Upper lobe of left lung (tissue), 6 donors: ENCODE results near the gene QPRT. TPM values are rescaled to one million over a fixed set of nuclear protein-coding genes. Genes with fewer than 3 reads are reported as not detected.
"Not testable (repeated sequence)": the region's sequence is repeated elsewhere in the genome, so short reads cannot be mapped to it uniquely, and the experiment has no call there.

Experiments
- ATAC-seq, 2 donors: fragments of 200-7000 bp; cut with Tn5 transposase; one replicate each; pipeline ENCODE4 v1.9.1; 2022; ENCODE audit warnings: mild to moderate bottlenecking in 2 of 2, moderate library complexity in 2 of 2; ENCODE audit not compliant: low FRiP score in 2 of 2
- DNase-seq, 2 donors: peaks; one replicate each; pipeline ENCODE4 v3.0.0-alpha.2; 2019 to 2020
- H3K27ac ChIP-seq, 4 donors: fragments of 200-600 bp; sonication (generic); one replicate each; pipeline ENCODE4 v1.5.1; 2016 to 2019
- H3K27me3 ChIP-seq, 4 donors: fragments of 200-600 bp; sonication (generic); one replicate each; pipeline ENCODE4 v1.5.1; 2017 to 2019
- H3K36me3 ChIP-seq, 4 donors: fragments of 200-600 bp; sonication (generic); one replicate each; pipeline ENCODE4 v1.5.1; 2016 to 2019
- H3K4me1 ChIP-seq, 4 donors: fragments of 200-600 bp; sonication (generic); one replicate each; pipeline ENCODE4 v1.5.1; 2018 to 2019
- H3K4me3 ChIP-seq, 4 donors: fragments of 200-600 bp; sonication (generic); one replicate each; pipeline ENCODE4 v1.5.1; 2017 to 2019; ENCODE audit warnings: mild to moderate bottlenecking in 2 of 4, moderate library complexity in 1 of 4
- H3K9me3 ChIP-seq, 4 donors: fragments of 200-600 bp; sonication (generic); one replicate each; pipeline ENCODE4 v1.5.1; 2018 to 2019
- EP300 ChIP-seq, 4 donors: sonication (generic); formaldehyde crosslinking; IDR thresholded peaks; one replicate each; pipeline ENCODE4 v1.5.1; 2017; ENCODE audit warnings: antibody characterized with exemption in 4 of 4, control low read depth in 2 of 4
- POLR2A ChIP-seq, 4 donors: fragments of 450-650 bp; IDR thresholded peaks; one replicate each; pipeline ENCODE4 v1.5.1; 2016 to 2017; ENCODE audit warnings: antibody characterized with exemption in 4 of 4, mild to moderate bottlenecking in 2 of 4
- POLR2AphosphoS5 ChIP-seq, 2 donors: sonication (generic); formaldehyde crosslinking; IDR thresholded peaks; one replicate each; pipeline ENCODE4 v1.5.1; 2017; ENCODE audit warnings: antibody characterized with exemption in 2 of 2
- WGBS, 2 donors: methylation state at CpG; one replicate each; pipeline ENCODE4 v1.1.5; 2017 to 2018; 5-methylcytosine and 5-hydroxymethylcytosine counted together
- total RNA-seq, 6 donors: library from RNA; depleted of rRNA in 4 of 6; stranded (reverse); fragments of >200 nt in 4 of 6; gene quantifications; one replicate each; pipeline versions ENCODE4 v1.1.0 to v1.2.1, GENCODE V29; 2016 to 2021
- TF ChIP-seq, protein P1 (sequence below), 6 experiments: fragments of 450-650 bp in 4 of 6; fragments of 200-600 bp in 2 of 6; sonication (generic) in 2 of 6; IDR thresholded peaks; one replicate each; pipeline ENCODE4 v1.5.1; 2016 to 2019; ENCODE audit warnings: antibody characterized with exemption in 6 of 6
- donor health status: DM: no; HTN: no; CAD: no; lungs with moderate emphysema.
- donor health status: DM: no; HTN: yes; CAD: no; lungs with severe emphysema.

The QPRT gene
- total RNA-seq: 10 to 100 TPM in 3 of 6 donors, 1 to 10 TPM in 3; 4.8 to 17.8 (median 9.8) TPM

DNA sequence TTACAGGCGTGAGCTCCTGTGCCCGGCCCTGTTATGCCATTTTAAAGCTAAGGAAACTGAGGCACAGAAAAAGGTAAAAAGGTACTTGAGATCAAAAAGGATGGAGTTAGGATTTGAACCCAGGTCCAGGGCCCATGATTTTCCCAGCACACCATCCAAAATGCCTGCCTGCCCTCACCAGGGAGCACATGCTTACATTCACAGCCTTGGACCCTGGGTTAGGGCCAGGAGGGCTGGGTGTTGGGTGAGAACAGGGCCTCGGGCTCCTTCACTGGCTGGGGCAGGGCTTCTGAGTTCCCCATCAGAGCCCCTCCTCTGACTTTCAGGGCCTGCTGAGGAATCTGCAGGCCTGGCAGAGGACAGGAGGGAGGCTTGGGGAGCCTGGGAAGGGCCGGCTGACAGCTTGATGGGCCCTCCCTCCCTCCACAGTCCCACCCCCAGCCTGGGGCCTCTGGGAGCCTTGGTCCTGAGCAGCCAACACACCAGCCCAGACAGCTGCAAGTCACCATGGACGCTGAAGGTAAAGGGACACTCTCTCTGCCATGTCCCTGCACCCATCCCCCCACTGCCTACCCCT lies at the start of gene QPRT:
QPRT (plus strand) TSS at position 490 of the 577 bp plus-strand sequence; CDS start at position 508, 18 bp downstream.
- peaks cover 0 to 11% (median 8%) of the 10 kb centered on the region in 4 donors for H3K4me1 ChIP-seq
- TF ChIP-seq, protein P1, sequence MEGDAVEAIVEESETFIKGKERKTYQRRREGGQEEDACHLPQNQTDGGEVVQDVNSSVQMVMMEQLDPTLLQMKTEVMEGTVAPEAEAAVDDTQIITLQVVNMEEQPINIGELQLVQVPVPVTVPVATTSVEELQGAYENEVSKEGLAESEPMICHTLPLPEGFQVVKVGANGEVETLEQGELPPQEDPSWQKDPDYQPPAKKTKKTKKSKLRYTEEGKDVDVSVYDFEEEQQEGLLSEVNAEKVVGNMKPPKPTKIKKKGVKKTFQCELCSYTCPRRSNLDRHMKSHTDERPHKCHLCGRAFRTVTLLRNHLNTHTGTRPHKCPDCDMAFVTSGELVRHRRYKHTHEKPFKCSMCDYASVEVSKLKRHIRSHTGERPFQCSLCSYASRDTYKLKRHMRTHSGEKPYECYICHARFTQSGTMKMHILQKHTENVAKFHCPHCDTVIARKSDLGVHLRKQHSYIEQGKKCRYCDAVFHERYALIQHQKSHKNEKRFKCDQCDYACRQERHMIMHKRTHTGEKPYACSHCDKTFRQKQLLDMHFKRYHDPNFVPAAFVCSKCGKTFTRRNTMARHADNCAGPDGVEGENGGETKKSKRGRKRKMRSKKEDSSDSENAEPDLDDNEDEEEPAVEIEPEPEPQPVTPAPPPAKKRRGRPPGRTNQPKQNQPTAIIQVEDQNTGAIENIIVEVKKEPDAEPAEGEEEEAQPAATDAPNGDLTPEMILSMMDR (IDR thresholded peaks at IDR 0.05): no peak
- TF ChIP-seq EP300 (IDR thresholded peaks at IDR 0.05) (no peak), POLR2AphosphoS5 (IDR thresholded peaks at IDR 0.05) (no peak), POLR2A (IDR thresholded peaks at IDR 0.05) (no peak)
- peak within 1 kb of the TSS in 3 of 4 donors; percentile 37 to 65 (median 54) for H3K27ac ChIP-seq
- no peak for DNase-seq
- peak within 1 kb of the TSS in 3 of 4 donors; percentile 23 to 41 (median 38) for H3K4me3 ChIP-seq
- ATAC-seq: peak; percentile 37 to 63
- no peaks in the 10 kb centered on the region for H3K9me3 ChIP-seq
- H3K36me3 ChIP-seq: no peaks in the 10 kb centered on the region
- H3K27me3 ChIP-seq: no peaks in the 10 kb centered on the region
- WGBS, 2 donors: 65 to 77% methylated on average over 3 to 5 of the region's 5 CpGs

- not testable (repeated sequence) for H3K4me3 ChIP-seq, H3K27ac ChIP-seq, H3K9me3 ChIP-seq, DNase-seq, H3K27me3 ChIP-seq, H3K4me1 ChIP-seq, H3K36me3 ChIP-seq
- peak in 1 of 2 donors; percentile 14 for ATAC-seq
- 89 to 100% methylated on average over 3 to 10 of the region's 10 CpGs for WGBS, 2 donors
Measured at GRCh38 chr16:29629318-29629717, 49.7 kb upstream of the QPRT start.

GRCh38 chr16:29631658-29632057 lies 47.3 kb upstream of the QPRT start:
- 50 to 55% methylated on average over 7 to 20 of the region's 20 CpGs for WGBS, 2 donors
- ATAC-seq, H3K9me3 ChIP-seq, H3K4me1 ChIP-seq, H3K27ac ChIP-seq, H3K4me3 ChIP-seq, H3K27me3 ChIP-seq, DNase-seq, H3K36me3 ChIP-seq: not testable (repeated sequence)

- H3K36me3 ChIP-seq, H3K9me3 ChIP-seq, DNase-seq, H3K4me1 ChIP-seq, H3K27ac ChIP-seq, H3K27me3 ChIP-seq, H3K4me3 ChIP-seq: not testable (repeated sequence)
- 77 to 79% methylated on average over 9 to 13 of the region's 16 CpGs for WGBS, 2 donors
- peak; percentile 28 to 62 for ATAC-seq
Measured at GRCh38 chr16:29635902-29636301, 43.1 kb upstream of the QPRT start.

- H3K27me3 ChIP-seq, H3K9me3 ChIP-seq, H3K4me1 ChIP-seq, H3K4me3 ChIP-seq, H3K36me3 ChIP-seq, ATAC-seq, DNase-seq, H3K27ac ChIP-seq: not testable (repeated sequence)
- 0 to 65% methylated on average over 1 to 2 of the region's 5 CpGs for WGBS, 2 donors
Measured at GRCh38 chr16:29636368-29636767, 42.6 kb upstream of the QPRT start.

DNA sequence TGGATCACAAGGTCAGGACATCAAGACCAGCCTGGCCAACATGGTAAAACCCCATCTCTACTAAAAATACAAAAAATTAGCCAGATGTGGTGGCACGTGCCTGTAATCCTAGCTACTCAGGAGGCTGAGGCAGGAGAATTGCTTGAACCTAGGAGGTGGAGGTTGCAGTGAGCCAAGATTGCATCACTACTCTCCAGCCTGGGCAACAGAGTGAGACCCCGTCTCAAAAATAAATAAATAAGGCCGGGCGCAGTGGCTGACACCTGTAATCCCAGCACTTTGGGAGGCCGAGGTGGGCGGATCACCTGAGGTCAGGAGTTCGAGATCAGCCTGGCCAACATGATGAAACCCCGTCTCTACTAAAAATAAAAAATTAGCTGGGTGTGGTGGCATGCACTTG lies 40.2 kb upstream of the QPRT start:
- not testable (repeated sequence) for ATAC-seq, DNase-seq, H3K27me3 ChIP-seq, H3K36me3 ChIP-seq, H3K4me3 ChIP-seq, H3K9me3 ChIP-seq, H3K4me1 ChIP-seq, H3K27ac ChIP-seq
- 89 to 95% methylated on average over 8 of the region's 8 CpGs for WGBS, 2 donors

DNA sequence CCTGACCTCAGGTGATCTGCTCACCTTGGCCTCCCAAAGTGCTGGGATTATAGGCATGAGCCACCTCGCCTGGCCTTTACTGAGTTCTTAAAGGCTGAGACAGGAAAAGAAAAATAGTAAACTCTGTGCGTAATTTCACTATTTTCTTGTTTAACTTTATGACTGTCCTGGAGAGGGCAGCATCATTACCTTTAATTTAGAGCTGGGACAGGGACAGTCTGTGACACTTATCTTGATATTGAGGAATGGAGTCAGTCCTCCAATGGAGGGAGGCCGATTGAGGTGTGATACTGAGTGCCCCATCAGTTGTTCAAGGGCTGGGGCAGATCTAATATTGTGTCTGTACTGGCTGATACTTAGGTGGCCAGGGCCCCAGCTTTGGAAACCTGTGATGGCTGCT lies 37.4 kb upstream of the QPRT start:
- Histone ChIP-seq H3K36me3 (no peaks in the 10 kb centered on the region), H3K4me3 (no peak overlapping the region), H3K4me1 (no peaks in the 10 kb centered on the region), H3K9me3 (no peaks in the 10 kb centered on the region), H3K27ac (no peak overlapping the region), H3K27me3 (no peaks in the 10 kb centered on the region)
- ATAC-seq: peak in 1 of 2 donors; percentile 36
- WGBS, 2 donors: 40 to 48% methylated on average over 3 of the region's 3 CpGs
- TF ChIP-seq, protein P1 (IDR thresholded peaks at IDR 0.05): no peak
- TF ChIP-seq POLR2A (IDR thresholded peaks at IDR 0.05): no peak
- DNase-seq: no peak
